Thyroid gland (tissue), 4 donors: ENCODE results near the gene BOC. TPM values are rescaled to one million over a fixed set of nuclear protein-coding genes. Genes with fewer than 3 reads are reported as not detected.

Experiments used
- DNase-seq, 2 donors: peaks; one replicate each; pipeline ENCODE4 v3.0.0-alpha.2; 2019
- H3K27ac ChIP-seq, 3 donors: fragments of 200-600 bp; sonication (generic); 1 replicate in 2 of 3; 2 replicates in 1 of 3; pipeline ENCODE4 v1.5.1; 2016 to 2019; ENCODE audit warnings: mild to moderate bottlenecking in 1 of 3, moderate library complexity in 1 of 3
- H3K27me3 ChIP-seq: fragments of 200-600 bp; sonication (generic); one replicate; pipeline ENCODE4 v1.5.1; 2019
- H3K36me3 ChIP-seq, 2 donors: fragments of 200-600 bp; sonication (generic); one replicate each; pipeline ENCODE4 v1.5.1; 2016 to 2019
- H3K4me1 ChIP-seq, 2 donors: fragments of 200-600 bp; sonication (generic); one replicate each; pipeline ENCODE4 v1.5.1; 2017 to 2019
- H3K4me3 ChIP-seq, 3 donors: fragments of 200-600 bp; sonication (generic); replicated peaks in 1 of 3; 1 replicate in 2 of 3; 2 replicates in 1 of 3; pipeline ENCODE4 v1.5.1; 2016; ENCODE audit warnings: mild to moderate bottlenecking in 1 of 3
- H3K9me3 ChIP-seq: fragments of 200-600 bp; sonication (generic); one replicate; pipeline ENCODE4 v1.5.1; 2017
- POLR2A ChIP-seq, 2 donors: fragments of 450-650 bp; IDR thresholded peaks; one replicate each; pipeline ENCODE4 v1.6.1; 2017; ENCODE audit warnings: antibody characterized with exemption in 2 of 2, mild to moderate bottlenecking in 2 of 2, moderate library complexity in 1 of 2
- WGBS, 2 donors: methylation state at CpG; one replicate each; pipeline ENCODE4 v1.1.5; 2017; 5-methylcytosine and 5-hydroxymethylcytosine counted together
- intact Hi-C: fragments of 100-400 bp; cut with DNase I; formaldehyde crosslinking; loops from one replicate; pipeline ENCODE4 v1.15.1; 2023
- total RNA-seq, 4 donors: library from RNA; depleted of rRNA; stranded (reverse); fragments of >200 nt; gene quantifications; one replicate each; pipeline ENCODE4 v1.2.3, GENCODE V29; 2016
- TF ChIP-seq, protein P1 (sequence below), 6 experiments: fragments of 200-600 bp in 3 of 6; fragments of 450-650 bp in 3 of 6; sonication (generic) in 3 of 6; IDR thresholded peaks; one replicate each; pipeline ENCODE4 v1.5.1; 2016 to 2019; ENCODE audit warnings: antibody characterized with exemption in 6 of 6, mild to moderate bottlenecking in 2 of 6, inconsistent platforms in 1 of 6, moderate library complexity in 1 of 6

Gene BOC
- total RNA-seq, 4 donors from 2014 or later, result 40.2 to 68.3 (median 51.2) TPM

DNA sequence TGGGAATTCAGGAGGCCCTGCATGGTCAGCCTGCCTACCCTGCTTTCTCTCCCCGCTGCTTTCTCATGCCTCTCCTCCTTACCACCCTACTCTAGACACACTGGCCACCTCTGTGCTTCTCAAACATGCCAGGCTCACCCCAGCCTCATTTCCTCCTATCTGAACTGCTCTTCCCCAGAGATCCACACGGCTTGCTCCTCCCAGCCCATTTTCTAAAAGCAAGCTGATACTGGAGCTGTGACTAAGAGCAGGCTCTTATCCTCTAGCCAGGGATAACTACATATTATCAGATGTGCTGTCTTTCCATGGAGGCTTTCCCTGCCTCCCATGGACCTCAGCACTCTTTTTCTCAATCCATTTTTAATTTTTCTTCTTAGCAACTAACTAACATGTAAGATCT lies 85.9 kb downstream of the BOC start:
- TF ChIP-seq POLR2A (IDR thresholded peaks at IDR 0.05), result no peak
- TF ChIP-seq, protein P1, sequence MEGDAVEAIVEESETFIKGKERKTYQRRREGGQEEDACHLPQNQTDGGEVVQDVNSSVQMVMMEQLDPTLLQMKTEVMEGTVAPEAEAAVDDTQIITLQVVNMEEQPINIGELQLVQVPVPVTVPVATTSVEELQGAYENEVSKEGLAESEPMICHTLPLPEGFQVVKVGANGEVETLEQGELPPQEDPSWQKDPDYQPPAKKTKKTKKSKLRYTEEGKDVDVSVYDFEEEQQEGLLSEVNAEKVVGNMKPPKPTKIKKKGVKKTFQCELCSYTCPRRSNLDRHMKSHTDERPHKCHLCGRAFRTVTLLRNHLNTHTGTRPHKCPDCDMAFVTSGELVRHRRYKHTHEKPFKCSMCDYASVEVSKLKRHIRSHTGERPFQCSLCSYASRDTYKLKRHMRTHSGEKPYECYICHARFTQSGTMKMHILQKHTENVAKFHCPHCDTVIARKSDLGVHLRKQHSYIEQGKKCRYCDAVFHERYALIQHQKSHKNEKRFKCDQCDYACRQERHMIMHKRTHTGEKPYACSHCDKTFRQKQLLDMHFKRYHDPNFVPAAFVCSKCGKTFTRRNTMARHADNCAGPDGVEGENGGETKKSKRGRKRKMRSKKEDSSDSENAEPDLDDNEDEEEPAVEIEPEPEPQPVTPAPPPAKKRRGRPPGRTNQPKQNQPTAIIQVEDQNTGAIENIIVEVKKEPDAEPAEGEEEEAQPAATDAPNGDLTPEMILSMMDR (IDR thresholded peaks at IDR 0.05), result no peak
- no peaks in the 10 kb centered on the region for H3K27me3 ChIP-seq
- no peak for DNase-seq
- H3K4me1 ChIP-seq, result peaks cover 0 to 4% of the 10 kb centered on the region in 2 donors
- no peaks in the 10 kb centered on the region for H3K9me3 ChIP-seq
- H3K27ac ChIP-seq, result no peak overlapping the region
- 75 to 86% methylated on average over 2 of the region's 2 CpGs for WGBS, 2 donors
- H3K36me3 ChIP-seq, result no peaks in the 10 kb centered on the region
- no peak overlapping the region for H3K4me3 ChIP-seq
- intact Hi-C loops, result no loop called here

DNA sequence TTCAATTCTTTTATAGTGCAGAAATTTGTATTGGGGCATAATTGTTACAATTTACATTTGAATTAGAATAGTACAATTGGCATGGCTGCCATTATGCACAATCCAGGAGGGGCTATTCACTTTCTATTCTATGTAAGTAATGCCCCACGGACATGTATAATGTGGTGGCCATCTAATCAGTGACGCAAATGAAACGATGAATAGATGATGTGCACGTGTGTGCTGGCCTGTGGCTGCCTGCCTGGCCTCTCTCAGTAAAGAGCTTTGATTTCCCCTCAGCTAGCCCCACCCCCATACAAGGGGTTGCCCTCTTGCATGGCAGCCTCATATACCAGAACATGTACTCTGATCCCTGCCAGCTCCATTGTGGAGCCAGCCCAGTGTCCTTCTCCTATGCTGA lies 86.5 kb downstream of the BOC start:
- no peak overlapping the region for H3K4me3 ChIP-seq
- H3K36me3 ChIP-seq, result no peaks in the 10 kb centered on the region
- no peaks in the 10 kb centered on the region for H3K9me3 ChIP-seq
- intact Hi-C loops, result no loop called here
- WGBS, 2 donors, result 92 to 97% methylated on average over 4 of the region's 4 CpGs
- H3K27ac ChIP-seq, result no peak overlapping the region
- peaks cover 0 to 4% of the 10 kb centered on the region in 2 donors for H3K4me1 ChIP-seq
- no peaks in the 10 kb centered on the region for H3K27me3 ChIP-seq
- DNase-seq, result no peak
- TF ChIP-seq POLR2A (IDR thresholded peaks at IDR 0.05), result no peak
- TF ChIP-seq, protein P1 (IDR thresholded peaks at IDR 0.05), result no peak

DNA sequence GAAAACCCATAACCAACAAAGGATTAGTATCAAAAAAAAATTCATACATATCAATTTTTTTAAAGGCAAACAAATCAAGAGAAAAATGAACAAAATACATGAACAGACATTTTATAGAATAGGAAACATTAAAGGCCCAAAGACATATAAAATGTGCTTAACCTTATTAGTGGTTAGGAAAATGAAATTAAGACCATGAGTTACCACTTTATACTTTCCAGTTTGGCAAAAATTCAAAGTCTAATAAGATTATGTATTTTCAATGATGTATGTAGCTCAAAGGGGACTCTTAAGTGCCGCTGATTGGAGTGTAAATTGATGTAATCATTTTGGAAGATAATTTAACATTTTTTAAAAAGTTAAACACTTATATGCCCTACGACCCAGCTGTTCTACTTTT lies 89.2 kb downstream of the BOC start:
- H3K27me3 ChIP-seq, result no peaks in the 10 kb centered on the region
- intact Hi-C loops, result no loop called here

DNA sequence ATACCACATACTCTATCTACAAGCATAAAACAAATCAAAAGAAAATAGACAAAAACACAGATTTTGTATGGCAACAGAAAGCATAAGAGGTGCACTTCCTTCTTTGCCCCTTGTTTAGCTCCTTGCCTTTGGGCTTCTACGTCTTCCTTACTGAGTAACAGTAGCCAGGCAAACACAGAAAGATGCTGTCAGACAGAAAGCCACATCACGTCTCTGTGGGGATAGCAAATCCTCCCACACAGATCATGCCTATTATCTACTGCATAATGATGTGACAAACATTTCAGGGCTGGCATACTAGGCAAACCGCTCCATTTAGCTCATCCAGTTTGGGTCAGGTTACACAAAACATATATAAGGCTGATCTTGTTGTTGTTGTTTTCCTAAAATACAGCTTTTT lies 92.7 kb downstream of the BOC start:
- WGBS, 2 donors, result 84 to 91% methylated on average over 3 of the region's 3 CpGs
- no peaks in the 10 kb centered on the region for H3K4me1 ChIP-seq
- no peaks in the 10 kb centered on the region for H3K9me3 ChIP-seq
- DNase-seq, result no peak
- no peaks in the 10 kb centered on the region for H3K36me3 ChIP-seq
- no peak overlapping the region for H3K4me3 ChIP-seq
- no peaks in the 10 kb centered on the region for H3K27me3 ChIP-seq
- TF ChIP-seq, protein P1 (IDR thresholded peaks at IDR 0.05), result no peak
- no peak for TF ChIP-seq POLR2A (IDR thresholded peaks at IDR 0.05)
- H3K27ac ChIP-seq, result no peak overlapping the region
- intact Hi-C loops, result no loop called here

More for the DNA sequence above, 89.2 kb downstream of the BOC start:
- no peak for DNase-seq
- Histone ChIP-seq H3K36me3 (no peaks in the 10 kb centered on the region), H3K4me1 (no peaks in the 10 kb centered on the region), H3K27ac (no peak overlapping the region), H3K4me3 (no peak overlapping the region), H3K9me3 (no peaks in the 10 kb centered on the region)
- WGBS, 2 donors, result 95% methylated on average over 2 of the region's 2 CpGs
- no peak for TF ChIP-seq POLR2A (IDR thresholded peaks at IDR 0.05)
- TF ChIP-seq, protein P1 (IDR thresholded peaks at IDR 0.05), result no peak

DNA sequence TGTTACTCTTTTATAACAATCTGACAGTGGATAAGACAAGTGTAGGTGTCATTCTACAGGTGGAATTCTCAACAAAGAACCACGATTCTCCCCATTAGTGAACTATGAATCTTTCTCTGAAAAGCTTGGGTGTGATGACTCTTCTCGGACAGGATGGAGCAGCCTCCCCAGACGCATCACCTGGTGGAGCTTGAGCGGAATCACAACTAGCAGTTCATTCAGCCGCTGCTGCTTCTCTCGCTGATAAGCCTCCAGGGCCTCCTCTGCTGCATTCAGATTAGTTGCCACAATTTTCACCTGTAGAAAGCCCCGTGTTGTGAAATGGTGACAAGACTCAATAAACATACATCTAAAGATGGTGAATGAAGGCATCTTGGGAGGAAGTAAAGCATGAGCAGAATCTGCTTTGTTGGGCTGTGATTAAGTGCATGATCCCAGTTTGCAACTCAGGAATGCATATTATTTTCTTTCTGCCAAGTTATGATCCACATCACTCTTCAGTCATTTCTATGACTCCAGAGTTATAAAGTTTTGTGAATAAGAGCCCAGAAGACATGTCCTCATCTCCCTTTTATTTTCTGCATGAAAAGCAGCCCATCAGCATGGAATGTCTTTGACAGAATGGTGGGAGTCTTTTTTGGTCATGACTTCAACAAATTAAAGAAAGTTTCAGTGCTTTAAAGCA lies 93.6 kb downstream of the BOC start:
- TF ChIP-seq, protein P1 (IDR thresholded peaks at IDR 0.05), result no peak
- TF ChIP-seq POLR2A (IDR thresholded peaks at IDR 0.05), result no peak
- H3K9me3 ChIP-seq, result no peaks in the 10 kb centered on the region
- DNase-seq, result no peak
- H3K27me3 ChIP-seq, result no peaks in the 10 kb centered on the region
- 84 to 90% methylated on average over 7 of the region's 7 CpGs for WGBS, 2 donors
- no peak overlapping the region for H3K4me3 ChIP-seq
- no peaks in the 10 kb centered on the region for H3K4me1 ChIP-seq
- intact Hi-C loops, result no loop called here
- H3K27ac ChIP-seq, result no peak overlapping the region
- H3K36me3 ChIP-seq, result no peaks in the 10 kb centered on the region
